ENCODE measurements around the gene CDH10.

GRCh38 chr5:24615159-24615558 is 29.6 kb downstream of the CDH10 start:
- TF ChIP-seq CTCF (IDR thresholded peaks at IDR 0.05 in 4 of 5, conservative IDR thresholded peaks at IDR 0.05 in 1 of 5): no peak
- TF ChIP-seq POLR2A (IDR thresholded peaks at IDR 0.05): no peak
